GM23338 (cell line): ENCODE measurements around the gene OBSCN.
A peak's percentile ranks its signal among the peaks of the same experiment; 100 is the strongest.

Source experiments
- POLR2AphosphoS5 ChIP-seq: IDR thresholded peaks from 2 replicates; pipeline ENCODE4 v1.6.1; 2016; ENCODE audit warnings: antibody characterized with exemption, low read depth
- STAT1 ChIP-seq: IDR thresholded peaks from one replicate; pipeline ENCODE4 v1.6.1; 2016; ENCODE audit warnings: antibody characterized with exemption; ENCODE audit not compliant: unreplicated experiment
- TF ChIP-seq, protein P1 (sequence below): IDR thresholded peaks from 2 replicates; pipeline ENCODE4 v1.6.1; 2016; ENCODE audit warnings: antibody characterized with exemption
- TF ChIP-seq, protein P2 (sequence below), 2 experiments: fragments of 200-600 bp in 1 of 2; sonication (generic) in 1 of 2; conservative IDR thresholded peaks; 2 replicates each; pipeline versions ENCODE4 v1.5.1 to v1.6.1; 2016 to 2017; ENCODE audit warnings: antibody characterized with exemption in 2 of 2, low read depth in 2 of 2, mild to moderate bottlenecking in 2 of 2, moderate library complexity in 1 of 2

DNA sequence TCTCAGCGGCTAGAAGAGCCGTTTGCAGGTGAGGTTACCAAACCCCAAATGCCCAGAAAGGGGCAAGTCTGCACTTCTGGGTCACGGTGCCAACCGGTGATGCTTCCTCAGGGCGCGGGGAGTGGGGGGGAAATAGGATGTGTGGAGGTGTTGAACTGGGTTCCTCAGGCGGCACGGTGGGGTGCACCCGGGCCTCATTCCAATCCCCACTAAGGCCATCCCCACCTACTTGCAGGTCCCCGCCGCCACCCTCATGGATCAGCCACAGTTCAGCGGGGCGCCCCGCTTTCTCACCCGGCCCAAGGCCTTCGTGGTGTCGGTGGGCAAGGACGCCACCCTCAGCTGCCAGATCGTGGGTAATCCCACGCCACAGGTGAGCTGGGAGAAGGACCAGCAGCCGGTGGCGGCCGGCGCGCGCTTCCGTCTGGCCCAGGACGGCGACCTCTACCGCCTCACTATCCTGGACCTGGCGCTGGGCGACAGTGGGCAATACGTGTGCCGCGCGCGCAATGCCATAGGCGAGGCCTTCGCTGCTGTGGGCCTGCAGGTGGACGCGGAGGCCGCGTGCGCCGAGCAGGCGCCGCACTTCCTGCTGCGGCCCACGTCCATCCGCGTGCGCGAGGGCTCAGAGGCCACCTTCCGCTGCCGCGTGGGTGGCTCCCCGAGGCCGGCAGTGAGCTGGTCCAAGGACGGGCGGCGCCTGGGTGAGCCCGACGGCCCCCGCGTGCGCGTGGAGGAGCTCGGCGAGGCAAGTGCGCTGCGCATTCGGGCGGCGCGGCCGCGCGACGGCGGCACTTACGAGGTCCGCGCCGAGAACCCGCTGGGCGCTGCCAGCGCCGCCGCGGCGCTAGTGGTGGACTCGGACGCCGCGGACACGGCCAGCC lies 3.9 kb downstream of the OBSCN start:
- no peak for TF ChIP-seq POLR2AphosphoS5
- TF ChIP-seq, protein P1, sequence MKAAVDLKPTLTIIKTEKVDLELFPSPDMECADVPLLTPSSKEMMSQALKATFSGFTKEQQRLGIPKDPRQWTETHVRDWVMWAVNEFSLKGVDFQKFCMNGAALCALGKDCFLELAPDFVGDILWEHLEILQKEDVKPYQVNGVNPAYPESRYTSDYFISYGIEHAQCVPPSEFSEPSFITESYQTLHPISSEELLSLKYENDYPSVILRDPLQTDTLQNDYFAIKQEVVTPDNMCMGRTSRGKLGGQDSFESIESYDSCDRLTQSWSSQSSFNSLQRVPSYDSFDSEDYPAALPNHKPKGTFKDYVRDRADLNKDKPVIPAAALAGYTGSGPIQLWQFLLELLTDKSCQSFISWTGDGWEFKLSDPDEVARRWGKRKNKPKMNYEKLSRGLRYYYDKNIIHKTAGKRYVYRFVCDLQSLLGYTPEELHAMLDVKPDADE: no peak
- TF ChIP-seq STAT1: no peak
- TF ChIP-seq, protein P2, sequence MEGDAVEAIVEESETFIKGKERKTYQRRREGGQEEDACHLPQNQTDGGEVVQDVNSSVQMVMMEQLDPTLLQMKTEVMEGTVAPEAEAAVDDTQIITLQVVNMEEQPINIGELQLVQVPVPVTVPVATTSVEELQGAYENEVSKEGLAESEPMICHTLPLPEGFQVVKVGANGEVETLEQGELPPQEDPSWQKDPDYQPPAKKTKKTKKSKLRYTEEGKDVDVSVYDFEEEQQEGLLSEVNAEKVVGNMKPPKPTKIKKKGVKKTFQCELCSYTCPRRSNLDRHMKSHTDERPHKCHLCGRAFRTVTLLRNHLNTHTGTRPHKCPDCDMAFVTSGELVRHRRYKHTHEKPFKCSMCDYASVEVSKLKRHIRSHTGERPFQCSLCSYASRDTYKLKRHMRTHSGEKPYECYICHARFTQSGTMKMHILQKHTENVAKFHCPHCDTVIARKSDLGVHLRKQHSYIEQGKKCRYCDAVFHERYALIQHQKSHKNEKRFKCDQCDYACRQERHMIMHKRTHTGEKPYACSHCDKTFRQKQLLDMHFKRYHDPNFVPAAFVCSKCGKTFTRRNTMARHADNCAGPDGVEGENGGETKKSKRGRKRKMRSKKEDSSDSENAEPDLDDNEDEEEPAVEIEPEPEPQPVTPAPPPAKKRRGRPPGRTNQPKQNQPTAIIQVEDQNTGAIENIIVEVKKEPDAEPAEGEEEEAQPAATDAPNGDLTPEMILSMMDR (conservative IDR thresholded peaks at IDR 0.05; ENCODE audit: low read depth in 2 of 2): 0 out of 4 replicates have a peak, but pooled peaks of 1 of the 2 experiments have one; percentile 0
